AG04449 (cell line): ENCODE data around the gene RIN2.

Experiments used
- CTCF ChIA-PET: fragments of 350-600 bp; formaldehyde crosslinking; extraction: SDS; loops from one replicate; lab custom pipeline; 2021; ENCODE audit warnings: antibody characterized with exemption; lab: Yijun Ruan, JAX
- POLR2A ChIA-PET: fragments of 400-600, 350-600 bp; formaldehyde crosslinking; extraction: SDS; loops from one replicate; lab custom pipeline; 2020; ENCODE audit warnings: antibody characterized with exemption, inconsistent platforms; lab: Yijun Ruan, JAX
- DNase-seq: peaks from one replicate; pipeline ENCODE4 v3.0.0-alpha.2; 2010; ENCODE audit warnings: low read depth, low spot score
- H3K4me3 ChIP-seq: 2 replicates; pipeline ENCODE4 v1.5.1; 2011; ENCODE audit warnings: low read depth, mild to moderate bottlenecking, control low read depth, low read length
- TF ChIP-seq, protein P1 (sequence below): IDR thresholded peaks from one replicate; pipeline ENCODE4 v1.5.1; 2011; ENCODE audit warnings: mild to moderate bottlenecking, moderate library complexity, low read length, control low read depth, inconsistent platforms; ENCODE audit not compliant: insufficient read depth; ENCODE audit errors: missing control alignments

Gene RIN2

DNA sequence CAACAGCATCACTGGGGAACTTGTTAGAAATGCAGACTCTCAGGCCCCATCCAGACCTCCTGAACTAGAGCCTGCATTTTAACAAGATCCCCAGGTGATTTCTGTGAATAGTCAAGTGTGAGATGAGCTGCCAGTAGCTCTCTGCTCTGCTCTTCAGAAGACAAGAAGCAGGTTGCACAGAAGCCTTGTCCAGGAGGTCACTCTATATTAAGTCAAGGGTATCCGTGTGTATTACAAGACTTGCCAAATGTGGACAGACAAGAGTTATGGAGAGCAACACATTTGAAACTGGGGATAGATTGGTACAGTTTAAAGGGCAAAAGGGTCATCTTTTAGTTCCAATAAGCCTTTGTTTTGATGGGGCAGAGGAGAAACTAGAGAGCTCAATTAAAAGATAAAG lies 23.2 kb upstream of the RIN2 start:
- ChIA-PET CTCF (interaction anchor here (1.4 kb wide), 1 partner anchor 42 kb away, joined by 3 read pairs; no protein-coding TSS in a partner anchor), POLR2A (no interaction called here)
- H3K4me3 ChIP-seq, result no peak overlapping the region
- TF ChIP-seq, protein P1, sequence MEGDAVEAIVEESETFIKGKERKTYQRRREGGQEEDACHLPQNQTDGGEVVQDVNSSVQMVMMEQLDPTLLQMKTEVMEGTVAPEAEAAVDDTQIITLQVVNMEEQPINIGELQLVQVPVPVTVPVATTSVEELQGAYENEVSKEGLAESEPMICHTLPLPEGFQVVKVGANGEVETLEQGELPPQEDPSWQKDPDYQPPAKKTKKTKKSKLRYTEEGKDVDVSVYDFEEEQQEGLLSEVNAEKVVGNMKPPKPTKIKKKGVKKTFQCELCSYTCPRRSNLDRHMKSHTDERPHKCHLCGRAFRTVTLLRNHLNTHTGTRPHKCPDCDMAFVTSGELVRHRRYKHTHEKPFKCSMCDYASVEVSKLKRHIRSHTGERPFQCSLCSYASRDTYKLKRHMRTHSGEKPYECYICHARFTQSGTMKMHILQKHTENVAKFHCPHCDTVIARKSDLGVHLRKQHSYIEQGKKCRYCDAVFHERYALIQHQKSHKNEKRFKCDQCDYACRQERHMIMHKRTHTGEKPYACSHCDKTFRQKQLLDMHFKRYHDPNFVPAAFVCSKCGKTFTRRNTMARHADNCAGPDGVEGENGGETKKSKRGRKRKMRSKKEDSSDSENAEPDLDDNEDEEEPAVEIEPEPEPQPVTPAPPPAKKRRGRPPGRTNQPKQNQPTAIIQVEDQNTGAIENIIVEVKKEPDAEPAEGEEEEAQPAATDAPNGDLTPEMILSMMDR, result no peak
- no peak for DNase-seq

DNA sequence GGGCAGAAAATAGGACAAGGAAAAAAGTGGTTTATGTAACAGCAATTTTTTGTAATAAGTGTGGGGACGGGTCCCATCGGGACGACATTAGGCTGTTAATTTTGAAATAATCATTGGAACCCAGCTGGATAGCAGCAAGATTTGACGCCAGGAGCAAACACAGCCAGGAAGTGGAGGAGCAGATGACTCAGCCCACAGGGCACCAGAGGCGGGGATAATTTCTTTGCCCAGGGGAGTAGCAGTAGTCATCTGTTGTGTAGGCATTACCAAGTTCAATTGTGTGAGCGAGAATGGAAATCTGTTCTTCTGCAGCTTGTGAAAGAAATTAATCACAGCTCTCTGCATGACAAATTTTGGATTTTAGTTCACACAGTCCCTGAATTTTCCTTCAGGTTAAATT lies 22.6 kb upstream of the RIN2 start:
- ChIA-PET CTCF (interaction anchor here (1.4 kb wide), 1 partner anchor 42 kb away, joined by 3 read pairs; no protein-coding TSS in a partner anchor), POLR2A (no interaction called here)
- TF ChIP-seq, protein P1, result no peak
- no peak for DNase-seq
- no peak overlapping the region for H3K4me3 ChIP-seq

- ChIA-PET POLR2A (no interaction called here), CTCF (interaction anchor here (0.9 to 1.4 kb wide), 3 partner anchors 11 to 258 kb away, joined by 3 read pairs; no protein-coding TSS in a partner anchor)
- no peak for DNase-seq
- TF ChIP-seq, protein P1, result no peak
- H3K4me3 ChIP-seq, result no peak overlapping the region
Observed at GRCh38 chr20:19737025-19737424, 21.0 kb upstream of the RIN2 start.

GRCh38 chr20:19738951-19739350 lies 19.1 kb upstream of the RIN2 start:
- H3K4me3 ChIP-seq, result no peak overlapping the region
- DNase-seq, result no peak
- CTCF ChIA-PET, result interaction anchor here (1.3 kb wide), 1 partner anchor 24 kb away, joined by 3 read pairs; no protein-coding TSS in a partner anchor
- POLR2A ChIA-PET, result no interaction called here
- TF ChIP-seq, protein P1, result no peak

DNA sequence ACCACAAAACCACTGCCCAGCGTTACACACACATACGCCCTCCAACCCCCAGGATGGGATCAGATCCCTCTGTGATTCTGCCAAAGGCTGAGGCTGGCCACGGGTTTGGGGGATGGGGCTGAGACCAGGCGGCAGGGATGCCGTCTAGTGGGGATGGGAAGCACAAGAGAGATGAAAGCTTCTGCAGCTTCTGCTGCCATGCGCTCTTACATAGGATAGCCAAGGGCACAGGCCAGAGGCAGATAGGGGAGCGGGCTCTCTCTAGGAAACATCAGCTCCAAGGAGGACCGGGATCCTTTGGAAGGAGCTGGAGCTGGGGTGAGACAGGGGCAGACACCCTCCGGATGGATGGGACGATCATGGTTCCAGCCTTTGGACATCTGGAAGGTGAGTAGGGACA lies 18.7 kb upstream of the RIN2 start:
- CTCF ChIA-PET, result interaction anchor here (1.3 kb wide), 1 partner anchor 24 kb away, joined by 3 read pairs; no protein-coding TSS in a partner anchor
- no peak overlapping the region for H3K4me3 ChIP-seq
- POLR2A ChIA-PET, result no interaction called here
- DNase-seq, result no peak
- TF ChIP-seq, protein P1, result no peak

GRCh38 chr20:19740512-19740911 lies 17.5 kb upstream of the RIN2 start:
- ChIA-PET POLR2A (no interaction called here), CTCF (interaction anchor here (1.2 kb wide), 1 partner anchor 47 kb away, joined by 3 read pairs; no protein-coding TSS in a partner anchor)
- TF ChIP-seq, protein P1, result no peak
- no peak overlapping the region for H3K4me3 ChIP-seq
- DNase-seq, result no peak
